K562 (cell line): ENCODE results near the gene TRMT112. TPM values are rescaled to one million over a fixed set of nuclear protein-coding genes. Genes with fewer than 3 reads are reported as not detected.

Source experiments
- ATF3 ChIP-seq, 2 experiments: fragments of 450-650 bp in 1 of 2; sonication (generic) in 1 of 2; formaldehyde crosslinking in 1 of 2; IDR thresholded peaks in 1 of 2; conservative IDR thresholded peaks in 1 of 2; 2 replicates each; pipeline versions ENCODE4 v1.6.1 to v1.8.1; 2016 to 2023; ENCODE audit warnings: mild to moderate bottlenecking in 2 of 2, moderate library complexity in 2 of 2, inconsistent platforms in 1 of 2, missing genetic modification reagents in 1 of 2
- BRD9 ChIP-seq: fragments of 450-650 bp; IDR thresholded peaks from 2 replicates; pipeline ENCODE4 v1.6.1; 2018; ENCODE audit warnings: low read depth; ENCODE audit not compliant: partially characterized antibody
- CREM ChIP-seq: IDR thresholded peaks from 2 replicates; pipeline ENCODE4 v1.6.1; 2014; ENCODE audit warnings: antibody characterized with exemption, low read depth
- EZH2 ChIP-seq: IDR thresholded peaks from 2 replicates; pipeline ENCODE4 v1.6.1; 2012; ENCODE audit warnings: low read depth, mild to moderate bottlenecking, inconsistent platforms, low read length, borderline replicate concordance
- FOXP1 ChIP-seq: sonication (generic); formaldehyde crosslinking; IDR thresholded peaks from 2 replicates; pipeline ENCODE4 v1.8.0; 2022; ENCODE audit warnings: mild to moderate bottlenecking, missing genetic modification reagents
- GABPA ChIP-seq: fragments of 200-800 bp; sonication (Bioruptor generic); conservative IDR thresholded peaks from 2 replicates; pipeline ENCODE4 v1.6.1; 2016; ENCODE audit warnings: low read depth, missing genetic modification characterization, missing compliant biosample characterization
- HDAC1 ChIP-seq, 2 experiments: fragments of 450-650 bp; IDR thresholded peaks; 2 replicates each; pipeline ENCODE4 v1.6.1; 2016 to 2017; ENCODE audit warnings: inconsistent platforms in 1 of 2, mild to moderate bottlenecking in 1 of 2, moderate library complexity in 1 of 2
- HMGXB4 ChIP-seq: sonication (generic); formaldehyde crosslinking; IDR thresholded peaks from 2 replicates; pipeline ENCODE4 v1.8.1; 2023; ENCODE audit warnings: mild to moderate bottlenecking, missing genetic modification reagents
- KLF16 ChIP-seq: IDR thresholded peaks from 2 replicates; pipeline ENCODE4 v1.6.1; 2016; ENCODE audit warnings: antibody characterized with exemption
- MAFF ChIP-seq: IDR thresholded peaks from 2 replicates; pipeline ENCODE4 v1.6.1; 2012; ENCODE audit warnings: low read length, improper control_type of control experiment
- MED1 ChIP-seq: sonication (generic); formaldehyde crosslinking; IDR thresholded peaks from 2 replicates; pipeline ENCODE4 v1.8.1; 2023; ENCODE audit warnings: missing genetic modification reagents, borderline replicate concordance
- NEUROD1 ChIP-seq: fragments of 150-350 bp; IDR thresholded peaks from 2 replicates; pipeline ENCODE4 v1.6.1; 2014; ENCODE audit warnings: borderline replicate concordance, low read length, low read depth; ENCODE audit not compliant: partially characterized antibody
- POLR2G ChIP-seq: fragments of 200-400 bp; formaldehyde crosslinking; IDR thresholded peaks from 2 replicates; pipeline ENCODE4 v1.6.1; 2017; ENCODE audit warnings: low read depth, mild to moderate bottlenecking, antibody characterized with exemption, low read length, moderate library complexity
- POLR2H ChIP-seq: IDR thresholded peaks from 2 replicates; pipeline ENCODE4 v1.6.1; 2016; ENCODE audit warnings: missing genetic modification characterization, low read depth, mild to moderate bottlenecking, control low read depth, missing compliant biosample characterization, moderate library complexity
- PREB ChIP-seq: sonication (generic); formaldehyde crosslinking; IDR thresholded peaks from 2 replicates; pipeline ENCODE4 v1.8.1; 2023; ENCODE audit warnings: mild to moderate bottlenecking, missing genetic modification reagents
- RAD21 ChIP-seq, 2 experiments: fragments of 250-450 bp in 1 of 2; fragments of 450-650 bp in 1 of 2; sonication (Bioruptor Pico) in 1 of 2; formaldehyde crosslinking in 1 of 2; IDR thresholded peaks in 1 of 2; conservative IDR thresholded peaks in 1 of 2; 2 replicates each; pipeline versions ENCODE4 v1.4.0 to v1.8.0; 2020 to 2022; ENCODE audit warnings: mild to moderate bottlenecking in 2 of 2, moderate library complexity in 1 of 2
- RB1 ChIP-seq: fragments of 450-650 bp; IDR thresholded peaks from 2 replicates; pipeline ENCODE4 v1.6.1; 2017; ENCODE audit warnings: low read depth, mild to moderate bottlenecking
- RBM34 ChIP-seq: fragments of 200-400 bp; formaldehyde crosslinking; IDR thresholded peaks from 2 replicates; pipeline ENCODE4 v1.6.1; 2018; ENCODE audit warnings: low read length, borderline replicate concordance; ENCODE audit not compliant: insufficient read depth
- SMARCA5 ChIP-seq: fragments of 450-650 bp; IDR thresholded peaks from 2 replicates; pipeline ENCODE4 v1.6.1; 2016
- TCF3 ChIP-seq: sonication (generic); formaldehyde crosslinking; IDR thresholded peaks from 2 replicates; pipeline ENCODE4 v1.4.0; 2020; ENCODE audit warnings: mild to moderate bottlenecking, missing genetic modification reagents
- TRIM28 ChIP-seq: fragments of 450-650 bp; IDR thresholded peaks from 2 replicates; pipeline ENCODE4 v1.6.1; 2017
- ZFX ChIP-seq: sonication (generic); formaldehyde crosslinking; IDR thresholded peaks from 2 replicates; pipeline ENCODE4 v1.8.0; 2022; ENCODE audit warnings: mild to moderate bottlenecking, missing genetic modification reagents, moderate library complexity
- ZNF197 ChIP-seq: fragments of 200-800 bp; sonication (Bioruptor generic); IDR thresholded peaks from 2 replicates; pipeline ENCODE4 v1.6.1; 2016; ENCODE audit warnings: low read depth, missing genetic modification characterization, missing compliant biosample characterization
- ZNF384 ChIP-seq: IDR thresholded peaks from 2 replicates; pipeline ENCODE4 v1.6.1; 2012; ENCODE audit warnings: low read depth, low read length, improper control_type of control experiment
- ZNF766 ChIP-seq: fragments of 200-800 bp; sonication (Bioruptor generic); conservative IDR thresholded peaks from 2 replicates; pipeline ENCODE4 v1.6.1; 2016; ENCODE audit warnings: missing genetic modification characterization, missing compliant biosample characterization
- polyA plus RNA-seq, 8 experiments: library from polyadenylated mRNA; depleted of rRNA in 4 of 8; stranded (reverse) in 5 of 8; unstranded in 3 of 8; fragments of >200 nt; fragmentation: Nextera tagmentation in 2 of 8; fragmentation: Illumina TruSeq in 1 of 8; extraction: Ambion mirVana in 2 of 8; extraction: Trizol in 1 of 8; gene quantifications; 2 replicates each; pipeline versions ENCODE4 v1.2.1 to v1.2.3, GENCODE V29; 2011 to 2014; ENCODE audit warnings: inconsistent platforms in 1 of 8, missing spikeins in 1 of 8
- total RNA-seq, 7 experiments: library from RNA; depleted of rRNA in 6 of 7; stranded (reverse); fragments of >200 nt in 6 of 7; fragmentation: Illumina TruSeq in 2 of 7; extraction: Trizol in 2 of 7; gene quantifications; 2 replicates each; pipeline versions ENCODE4 v1.2.1 to v1.2.3, GENCODE V29; 2011 to 2021; ENCODE audit warnings: low replicate concordance in 1 of 7

The TRMT112 gene
- total and polyA plus RNA-seq, 9 of the 15 experiments (the other 6 are each of a cell fraction or from before 2014, with no cell fraction given): 162 to 444 (median 300) TPM

GRCh38 chr11:64355078-64355940 is 38.0 kb upstream of the TRMT112 start (continued):
- no peak for TF ChIP-seq MED1 (CRISPR knock-in tag)
- TF ChIP-seq ZFX: peak; percentile 67
- peak in 1 of 2 experiments; percentile 80; a peak in 2 of 4 replicates for TF ChIP-seq HDAC1 (IDR thresholded peaks at IDR 0.05)
- no peak for TF ChIP-seq ZNF766
- peak; percentile 79 for TF ChIP-seq POLR2G
- TF ChIP-seq ZNF384: no peak
- no peak for TF ChIP-seq MAFF
- TF ChIP-seq PREB: no peak
- TF ChIP-seq SMARCA5: peak; percentile 75
- TF ChIP-seq GABPA (tag): peak; percentile 52
- TF ChIP-seq POLR2H (tag): no peak
- no peak for TF ChIP-seq ZNF197 (CRISPR knock-in tag)
- peak; percentile 59 for TF ChIP-seq CREM
- TF ChIP-seq BRD9: peak; percentile 84
- TF ChIP-seq TRIM28: no peak
- peak; percentile 18; the same call in 1 of the 2 replicates for TF ChIP-seq TCF3
- TF ChIP-seq RBM34: no peak
- TF ChIP-seq RB1: peak; percentile 87
- TF ChIP-seq KLF16: peak; percentile 45; the same call in 1 of the 2 replicates
- TF ChIP-seq EZH2: no peak
- peak; percentile 90 for TF ChIP-seq ATF3 (IDR thresholded peaks at IDR 0.05)
- TF ChIP-seq ATF3 (CRISPR knock-in tag; conservative IDR thresholded peaks at IDR 0.05): peak; percentile 81; the same call in 1 of the 2 replicates
- TF ChIP-seq HMGXB4: no peak
- peak; percentile 92 to 94 for TF ChIP-seq RAD21 (CRISPR knock-in tag; conservative IDR thresholded peaks at IDR 0.05 in 1 of 2, IDR thresholded peaks at IDR 0.05 in 1 of 2)
- TF ChIP-seq FOXP1 (CRISPR knock-in tag): peak; percentile 77; the same call in 1 of the 2 replicates
- peak; percentile 46 for TF ChIP-seq NEUROD1
